NCI-H446 (cell line): ENCODE measurements around the gene FAM20A.

Source experiments
- DNase-seq, 2 experiments: peaks; one replicate each; lab custom pipeline; 2025; lab: John Stamatoyannopoulos, UW

Gene FAM20A

DNA sequence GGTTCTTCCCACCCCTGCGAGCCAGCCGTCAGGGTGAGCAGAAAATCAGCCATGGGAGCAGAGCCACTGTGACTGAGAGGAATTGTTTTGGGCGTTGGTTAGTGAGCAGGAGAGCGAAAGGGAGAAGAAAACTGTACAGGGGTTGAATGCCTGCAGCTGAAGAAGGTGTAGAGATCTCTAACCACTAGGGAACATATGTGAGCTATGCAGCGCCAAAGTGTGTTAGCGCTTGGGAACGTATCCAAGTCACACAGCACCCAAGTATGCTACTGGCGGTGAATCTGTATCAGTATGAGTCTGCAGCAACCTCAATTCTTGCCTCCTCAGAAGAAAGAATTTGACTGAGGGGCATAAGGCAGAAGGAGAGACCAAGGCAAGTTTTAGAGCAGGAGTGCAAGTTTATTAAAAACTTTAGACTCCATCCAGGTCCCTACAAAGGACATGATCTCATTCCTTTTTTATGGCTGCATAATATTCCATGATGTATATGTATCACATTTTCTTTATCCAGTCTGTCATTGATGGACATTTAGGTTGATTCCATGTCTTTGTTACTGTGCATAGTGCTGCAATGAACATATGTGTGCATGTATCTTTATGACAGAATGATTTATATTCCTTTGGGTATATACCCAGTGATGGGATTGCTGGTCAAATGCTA, 108.6 kb downstream of the FAM20A start:
- DNase-seq = peak in 1 of 2 experiments; percentile 71

DNA sequence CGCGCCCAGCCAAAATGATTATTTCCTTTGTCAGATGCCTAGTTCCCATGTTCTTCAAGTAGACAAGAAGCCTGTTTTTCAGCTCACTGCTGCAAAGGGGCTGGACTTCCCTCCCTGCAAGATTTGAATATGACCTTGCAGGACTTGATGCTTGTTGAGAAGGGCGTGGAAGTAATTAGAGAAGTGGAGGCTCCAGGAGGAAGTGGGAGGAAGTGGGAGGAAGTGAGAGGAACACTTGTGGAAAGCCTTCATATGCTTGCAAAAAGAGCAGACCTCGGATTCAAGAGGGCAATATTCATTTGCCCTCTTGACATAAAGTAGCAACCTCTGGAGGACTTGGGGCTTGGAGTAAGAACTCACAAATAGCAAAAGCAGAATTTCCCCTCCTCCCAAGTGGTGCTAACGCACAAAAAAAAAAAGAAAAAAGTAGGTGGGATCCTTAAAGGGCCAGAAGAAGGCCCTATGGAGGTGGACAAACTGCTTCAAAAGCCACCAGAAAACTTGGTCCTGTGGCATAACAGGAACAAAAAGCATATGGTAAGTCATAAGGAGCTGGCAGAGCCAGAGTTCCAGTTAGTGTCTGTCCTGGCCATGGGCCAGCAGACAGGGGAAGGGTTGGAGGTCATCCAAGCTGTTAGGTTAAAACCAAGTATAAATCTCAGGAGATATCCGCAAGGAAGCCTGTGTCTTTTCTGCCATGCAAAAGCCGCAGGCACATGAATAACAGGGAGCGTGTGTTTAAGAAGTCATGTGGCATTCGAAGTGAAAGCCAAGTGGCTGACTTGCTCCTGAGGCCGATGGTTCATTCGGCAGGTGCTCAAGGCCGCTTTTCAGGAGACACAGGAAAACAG, 109.6 kb downstream of the FAM20A start:
- peak in 1 of 2 experiments; percentile 88 for DNase-seq

DNA sequence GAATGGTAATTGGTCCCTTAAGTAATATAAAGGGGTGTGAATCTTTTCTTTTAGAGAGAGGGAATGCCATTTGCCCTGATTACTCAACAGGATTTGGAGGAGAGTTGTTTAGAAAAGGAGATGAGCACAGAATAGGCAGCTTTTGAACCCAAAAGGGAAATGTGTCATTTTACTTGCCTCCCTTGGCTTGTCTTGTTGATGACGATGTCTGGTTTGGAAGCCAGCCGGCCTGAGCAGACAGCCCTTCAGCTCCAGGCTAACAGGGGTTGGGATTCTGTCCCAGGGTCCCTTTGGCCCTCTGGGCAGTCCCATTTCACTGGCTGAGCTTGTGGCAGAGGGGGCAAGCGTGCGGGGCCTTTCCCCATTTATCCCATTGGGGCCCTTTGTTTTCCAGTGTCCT, 111.2 kb downstream of the FAM20A start:
- DNase-seq = no peak
